ENCODE results near the gene CNNM2.

DNA sequence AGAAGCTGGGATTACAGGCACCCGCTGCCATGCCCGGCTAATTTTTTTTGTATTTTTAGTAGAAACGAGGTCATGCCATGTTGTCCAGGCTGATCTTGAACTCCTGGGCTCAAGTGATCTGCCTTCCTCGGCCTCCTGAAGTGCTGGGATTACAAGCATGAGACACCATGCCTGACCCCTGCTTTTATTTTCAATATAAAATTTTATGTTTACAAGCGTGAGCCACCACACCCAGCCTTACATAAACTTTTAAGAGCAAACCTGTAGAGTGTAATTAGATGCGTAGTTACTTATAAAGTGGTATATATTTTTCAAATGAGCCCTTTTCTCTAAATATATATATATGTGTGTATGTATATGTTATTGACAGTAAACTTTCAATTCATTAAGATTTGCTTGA, 8.7 kb downstream of the CNNM2 start:
- TF ChIP-seq NFYB (CRISPR knock-in tag; conservative IDR thresholded peaks at IDR 0.05; ENCODE audit: low read depth) = no peak
- TF ChIP-seq, protein P1, sequence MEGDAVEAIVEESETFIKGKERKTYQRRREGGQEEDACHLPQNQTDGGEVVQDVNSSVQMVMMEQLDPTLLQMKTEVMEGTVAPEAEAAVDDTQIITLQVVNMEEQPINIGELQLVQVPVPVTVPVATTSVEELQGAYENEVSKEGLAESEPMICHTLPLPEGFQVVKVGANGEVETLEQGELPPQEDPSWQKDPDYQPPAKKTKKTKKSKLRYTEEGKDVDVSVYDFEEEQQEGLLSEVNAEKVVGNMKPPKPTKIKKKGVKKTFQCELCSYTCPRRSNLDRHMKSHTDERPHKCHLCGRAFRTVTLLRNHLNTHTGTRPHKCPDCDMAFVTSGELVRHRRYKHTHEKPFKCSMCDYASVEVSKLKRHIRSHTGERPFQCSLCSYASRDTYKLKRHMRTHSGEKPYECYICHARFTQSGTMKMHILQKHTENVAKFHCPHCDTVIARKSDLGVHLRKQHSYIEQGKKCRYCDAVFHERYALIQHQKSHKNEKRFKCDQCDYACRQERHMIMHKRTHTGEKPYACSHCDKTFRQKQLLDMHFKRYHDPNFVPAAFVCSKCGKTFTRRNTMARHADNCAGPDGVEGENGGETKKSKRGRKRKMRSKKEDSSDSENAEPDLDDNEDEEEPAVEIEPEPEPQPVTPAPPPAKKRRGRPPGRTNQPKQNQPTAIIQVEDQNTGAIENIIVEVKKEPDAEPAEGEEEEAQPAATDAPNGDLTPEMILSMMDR (IDR thresholded peaks at IDR 0.05) = no peak
- no peak for TF ChIP-seq JUN (CRISPR knock-in tag; IDR thresholded peaks at IDR 0.05)
- TF ChIP-seq E2F4 (CRISPR knock-in tag; IDR thresholded peaks at IDR 0.05; ENCODE audit: borderline replicate concordance, low read depth) = no peak
- TF ChIP-seq USF1 (CRISPR knock-in tag; IDR thresholded peaks at IDR 0.05) = no peak
- no peak for TF ChIP-seq IRF2 (CRISPR knock-in tag; IDR thresholded peaks at IDR 0.05; ENCODE audit: borderline replicate concordance, low read depth)
- TF ChIP-seq, protein P2, sequence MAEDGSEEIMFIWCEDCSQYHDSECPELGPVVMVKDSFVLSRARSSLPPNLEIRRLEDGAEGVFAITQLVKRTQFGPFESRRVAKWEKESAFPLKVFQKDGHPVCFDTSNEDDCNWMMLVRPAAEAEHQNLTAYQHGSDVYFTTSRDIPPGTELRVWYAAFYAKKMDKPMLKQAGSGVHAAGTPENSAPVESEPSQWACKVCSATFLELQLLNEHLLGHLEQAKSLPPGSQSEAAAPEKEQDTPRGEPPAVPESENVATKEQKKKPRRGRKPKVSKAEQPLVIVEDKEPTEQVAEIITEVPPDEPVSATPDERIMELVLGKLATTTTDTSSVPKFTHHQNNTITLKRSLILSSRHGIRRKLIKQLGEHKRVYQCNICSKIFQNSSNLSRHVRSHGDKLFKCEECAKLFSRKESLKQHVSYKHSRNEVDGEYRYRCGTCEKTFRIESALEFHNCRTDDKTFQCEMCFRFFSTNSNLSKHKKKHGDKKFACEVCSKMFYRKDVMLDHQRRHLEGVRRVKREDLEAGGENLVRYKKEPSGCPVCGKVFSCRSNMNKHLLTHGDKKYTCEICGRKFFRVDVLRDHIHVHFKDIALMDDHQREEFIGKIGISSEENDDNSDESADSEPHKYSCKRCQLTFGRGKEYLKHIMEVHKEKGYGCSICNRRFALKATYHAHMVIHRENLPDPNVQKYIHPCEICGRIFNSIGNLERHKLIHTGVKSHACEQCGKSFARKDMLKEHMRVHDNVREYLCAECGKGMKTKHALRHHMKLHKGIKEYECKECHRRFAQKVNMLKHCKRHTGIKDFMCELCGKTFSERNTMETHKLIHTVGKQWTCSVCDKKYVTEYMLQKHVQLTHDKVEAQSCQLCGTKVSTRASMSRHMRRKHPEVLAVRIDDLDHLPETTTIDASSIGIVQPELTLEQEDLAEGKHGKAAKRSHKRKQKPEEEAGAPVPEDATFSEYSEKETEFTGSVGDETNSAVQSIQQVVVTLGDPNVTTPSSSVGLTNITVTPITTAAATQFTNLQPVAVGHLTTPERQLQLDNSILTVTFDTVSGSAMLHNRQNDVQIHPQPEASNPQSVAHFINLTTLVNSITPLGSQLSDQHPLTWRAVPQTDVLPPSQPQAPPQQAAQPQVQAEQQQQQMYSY (CRISPR knock-in tag; IDR thresholded peaks at IDR 0.05) = no peak
- TF ChIP-seq NR2C2 (CRISPR knock-in tag; IDR thresholded peaks at IDR 0.05) = no peak
- TF ChIP-seq, protein P3, sequence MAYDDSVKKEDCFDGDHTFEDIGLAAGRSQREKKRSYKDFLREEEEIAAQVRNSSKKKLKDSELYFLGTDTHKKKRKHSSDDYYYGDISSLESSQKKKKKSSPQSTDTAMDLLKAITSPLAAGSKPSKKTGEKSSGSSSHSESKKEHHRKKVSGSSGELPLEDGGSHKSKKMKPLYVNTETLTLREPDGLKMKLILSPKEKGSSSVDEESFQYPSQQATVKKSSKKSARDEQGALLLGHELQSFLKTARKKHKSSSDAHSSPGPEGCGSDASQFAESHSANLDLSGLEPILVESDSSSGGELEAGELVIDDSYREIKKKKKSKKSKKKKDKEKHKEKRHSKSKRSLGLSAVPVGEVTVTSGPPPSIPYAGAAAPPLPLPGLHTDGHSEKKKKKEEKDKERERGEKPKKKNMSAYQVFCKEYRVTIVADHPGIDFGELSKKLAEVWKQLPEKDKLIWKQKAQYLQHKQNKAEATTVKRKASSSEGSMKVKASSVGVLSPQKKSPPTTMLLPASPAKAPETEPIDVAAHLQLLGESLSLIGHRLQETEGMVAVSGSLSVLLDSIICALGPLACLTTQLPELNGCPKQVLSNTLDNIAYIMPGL (CRISPR knock-in tag; IDR thresholded peaks at IDR 0.05) = no peak
- TF ChIP-seq, protein P4, sequence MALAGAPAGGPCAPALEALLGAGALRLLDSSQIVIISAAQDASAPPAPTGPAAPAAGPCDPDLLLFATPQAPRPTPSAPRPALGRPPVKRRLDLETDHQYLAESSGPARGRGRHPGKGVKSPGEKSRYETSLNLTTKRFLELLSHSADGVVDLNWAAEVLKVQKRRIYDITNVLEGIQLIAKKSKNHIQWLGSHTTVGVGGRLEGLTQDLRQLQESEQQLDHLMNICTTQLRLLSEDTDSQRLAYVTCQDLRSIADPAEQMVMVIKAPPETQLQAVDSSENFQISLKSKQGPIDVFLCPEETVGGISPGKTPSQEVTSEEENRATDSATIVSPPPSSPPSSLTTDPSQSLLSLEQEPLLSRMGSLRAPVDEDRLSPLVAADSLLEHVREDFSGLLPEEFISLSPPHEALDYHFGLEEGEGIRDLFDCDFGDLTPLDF (CRISPR knock-in tag; IDR thresholded peaks at IDR 0.05) = no peak
- TF ChIP-seq ZNF232 (CRISPR knock-in tag; IDR thresholded peaks at IDR 0.05) = no peak
- no peak for TF ChIP-seq USF2 (CRISPR knock-in tag; IDR thresholded peaks at IDR 0.05)
- TF ChIP-seq MAX (CRISPR knock-in tag; IDR thresholded peaks at IDR 0.05) = no peak

All from WTC11 (cell line).